Measurements from ENCODE around the gene SPATA2L.

DNA sequence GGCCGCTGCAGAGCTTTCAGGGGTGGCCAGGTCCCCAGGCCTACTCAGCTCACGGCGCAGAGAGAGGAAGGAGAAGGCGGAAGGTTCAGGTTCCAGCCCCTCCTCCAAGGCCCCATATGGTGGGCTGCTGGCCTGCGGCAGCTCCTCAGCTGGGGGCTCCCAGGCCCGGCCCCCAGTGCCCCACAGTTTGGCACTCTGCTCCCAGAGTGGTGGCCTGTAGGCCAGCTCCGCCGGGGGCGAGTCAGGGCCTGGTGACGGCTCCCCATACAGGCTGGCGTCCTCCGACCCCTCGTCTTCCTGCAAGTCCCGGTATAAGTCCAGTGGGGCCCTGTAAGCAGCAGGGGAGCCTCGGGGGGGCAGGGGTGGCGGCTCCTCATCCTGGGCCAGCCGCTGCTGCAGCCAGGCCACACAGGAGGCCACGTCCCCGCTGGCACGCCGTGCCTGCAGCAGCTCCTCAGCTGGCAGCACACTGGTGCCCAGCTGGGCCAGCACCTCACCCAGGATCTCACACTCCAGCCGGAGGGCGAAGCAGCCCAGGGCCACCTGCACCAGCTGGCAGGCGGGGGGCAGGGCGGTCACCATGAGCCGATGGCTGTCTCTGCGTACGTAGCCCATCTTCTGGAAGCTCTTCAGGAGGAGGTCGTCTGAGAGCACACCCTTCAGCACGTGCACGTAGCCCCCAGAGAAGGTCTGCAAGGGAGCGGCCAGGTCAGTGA, 3.7 kb downstream of the SPATA2L start:
- TF ChIP-seq TAF1 (IDR thresholded peaks at IDR 0.05; ENCODE audit: low read depth, low read length) (no peak), POLR2AphosphoS5 (IDR thresholded peaks at IDR 0.05; ENCODE audit: low read depth, low read length) (no peak), POLR2A (IDR thresholded peaks at IDR 0.05; ENCODE audit: low read depth, low read length) (no peak)
